AG09319 (cell line): Measurements from ENCODE around the gene BEST4.
"Not testable (repeated sequence)": the region's sequence is repeated elsewhere in the genome, so short reads cannot be mapped to it uniquely, and the experiment has no call there.

ENCODE experiments used
- DNase-seq: peaks from one replicate; pipeline ENCODE4 v3.0.0-alpha.2; 2010; ENCODE audit warnings: low read depth; ENCODE audit errors: extremely low read depth
- CTCF ChIP-seq: IDR thresholded peaks from 2 replicates; pipeline ENCODE4 v1.5.1; 2011; ENCODE audit warnings: low read depth, mild to moderate bottlenecking, inconsistent platforms, low read length, moderate library complexity

BEST4 gene

GRCh38 chr1:44817771-44818495 lies 30.0 kb upstream of the BEST4 start:
- TF ChIP-seq CTCF: no peak

GRCh38 chr1:44817307-44817706 lies 29.3 kb upstream of the BEST4 start:
- no peak for TF ChIP-seq CTCF
- no peak for DNase-seq

More at GRCh38 chr1:44817771-44818495, 30.0 kb upstream of the BEST4 start:
- no peak for DNase-seq

- not testable (repeated sequence) for DNase-seq
These were observed 28.0 kb upstream of the BEST4 start for GRCh38 chr1:44815926-44816325.

- no peak for TF ChIP-seq CTCF
- DNase-seq: no peak
These were observed 25.0 kb upstream of the BEST4 start for GRCh38 chr1:44812822-44813543.

- no peak for TF ChIP-seq CTCF
- no peak for DNase-seq
These were observed 23.3 kb upstream of the BEST4 start for GRCh38 chr1:44811234-44811633.

GRCh38 chr1:44810762-44811105 lies 22.8 kb upstream of the BEST4 start:
- DNase-seq: not testable (repeated sequence)

- DNase-seq: no peak
These were observed 22.3 kb upstream of the BEST4 start for GRCh38 chr1:44810101-44810761.

More at GRCh38 chr1:44810101-44810761, 22.3 kb upstream of the BEST4 start:
- no peak for TF ChIP-seq CTCF
